ENCODE data around the gene CTSE. TPM values are rescaled to one million over a fixed set of nuclear protein-coding genes. Genes with fewer than 3 reads are reported as not detected.
A peak's percentile ranks its signal among the peaks of the same experiment; 100 is the strongest.
"Not testable (repeated sequence)": the region's sequence is repeated elsewhere in the genome, so short reads cannot be mapped to it uniquely, and the experiment has no call there.

The CTSE gene
- 105 TPM for total RNA-seq

DNA sequence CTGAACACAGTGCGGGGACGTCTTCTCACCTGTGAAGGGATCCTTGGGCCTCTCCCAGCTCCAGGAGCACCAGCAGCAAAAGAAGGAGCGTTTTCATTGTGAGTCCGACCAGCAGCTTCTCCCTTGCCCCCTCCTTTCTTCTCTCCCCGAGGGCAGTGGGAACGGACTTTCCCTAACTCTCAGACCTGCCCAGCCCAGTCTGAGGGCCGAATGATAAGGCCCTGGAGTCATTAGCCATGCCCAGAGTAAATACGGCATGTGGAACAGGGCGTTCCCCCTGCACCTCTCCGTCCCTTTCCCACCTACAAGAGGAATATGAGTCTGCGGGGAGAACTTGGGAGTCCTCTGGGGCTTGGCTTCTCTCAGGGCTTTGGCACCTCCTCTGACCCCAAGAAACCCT, at the start of gene CTSE:
Gene CTSE, minus strand, starts transcription at position 201 of the 400 bp plus-strand sequence. Its CDS starts 104 bp downstream, at position 97.
- no peak for DNase-seq (ENCODE audit: low spot score)

- no peak for DNase-seq (ENCODE audit: low spot score)
Observed at GRCh38 chr1:206070627-206071304, 47.1 kb upstream of the CTSE start.

DNA sequence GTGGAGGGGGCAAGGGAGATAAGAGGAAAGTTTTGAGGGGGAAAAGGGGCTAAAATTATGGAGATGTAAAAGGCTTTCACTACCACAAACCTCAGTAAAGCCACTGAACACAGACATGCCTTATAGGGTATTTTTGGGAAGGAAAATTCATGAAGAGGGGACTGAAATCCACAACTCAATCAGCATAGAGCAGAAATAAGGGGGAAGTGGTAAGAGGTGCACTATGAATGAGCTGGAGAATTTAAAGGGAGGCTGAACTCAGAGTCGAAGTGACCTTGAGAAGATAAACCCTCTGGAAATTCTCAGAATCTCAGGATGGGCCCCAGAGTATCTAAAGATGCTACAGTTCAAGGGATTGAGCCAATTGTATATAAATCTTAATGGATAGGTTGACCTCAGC, 44.6 kb upstream of the CTSE start:
- no peak for DNase-seq (ENCODE audit: low spot score)

DNA sequence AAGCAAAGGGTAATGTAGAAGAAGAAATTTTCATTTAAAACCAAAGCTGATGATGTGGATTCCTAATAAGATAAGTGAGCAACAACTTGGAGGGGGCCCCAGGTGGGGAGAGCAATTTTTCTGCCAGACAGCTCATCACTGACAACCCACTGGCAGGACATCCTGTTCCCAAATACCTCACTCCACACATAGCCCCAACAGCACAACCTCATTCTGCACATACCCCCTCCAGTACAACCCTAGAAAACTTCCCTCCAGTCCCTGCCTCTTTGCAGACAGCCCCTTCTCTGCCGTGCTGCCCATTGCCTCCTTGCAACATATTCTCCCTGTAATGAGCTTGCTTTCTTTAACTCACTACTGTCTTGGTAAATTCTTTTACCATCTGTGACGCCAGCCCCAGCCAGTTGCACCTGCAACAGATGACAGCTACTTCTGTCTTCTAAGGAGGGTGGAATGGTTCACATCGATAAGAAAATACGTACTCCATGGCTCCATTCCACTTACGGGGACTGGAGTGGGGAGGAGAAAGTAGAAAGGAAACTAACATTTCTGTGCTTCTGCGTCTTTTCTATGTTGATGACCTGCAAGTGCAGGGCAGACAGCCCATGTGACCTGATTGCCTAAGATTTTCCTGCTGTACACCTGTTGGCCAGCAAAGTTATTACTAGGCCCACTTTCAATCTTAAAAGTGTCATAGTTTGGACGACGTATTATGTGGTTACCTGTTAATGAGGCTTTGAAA, 44.0 kb upstream of the CTSE start:
- no peak for DNase-seq (ENCODE audit: low spot score)

DNA sequence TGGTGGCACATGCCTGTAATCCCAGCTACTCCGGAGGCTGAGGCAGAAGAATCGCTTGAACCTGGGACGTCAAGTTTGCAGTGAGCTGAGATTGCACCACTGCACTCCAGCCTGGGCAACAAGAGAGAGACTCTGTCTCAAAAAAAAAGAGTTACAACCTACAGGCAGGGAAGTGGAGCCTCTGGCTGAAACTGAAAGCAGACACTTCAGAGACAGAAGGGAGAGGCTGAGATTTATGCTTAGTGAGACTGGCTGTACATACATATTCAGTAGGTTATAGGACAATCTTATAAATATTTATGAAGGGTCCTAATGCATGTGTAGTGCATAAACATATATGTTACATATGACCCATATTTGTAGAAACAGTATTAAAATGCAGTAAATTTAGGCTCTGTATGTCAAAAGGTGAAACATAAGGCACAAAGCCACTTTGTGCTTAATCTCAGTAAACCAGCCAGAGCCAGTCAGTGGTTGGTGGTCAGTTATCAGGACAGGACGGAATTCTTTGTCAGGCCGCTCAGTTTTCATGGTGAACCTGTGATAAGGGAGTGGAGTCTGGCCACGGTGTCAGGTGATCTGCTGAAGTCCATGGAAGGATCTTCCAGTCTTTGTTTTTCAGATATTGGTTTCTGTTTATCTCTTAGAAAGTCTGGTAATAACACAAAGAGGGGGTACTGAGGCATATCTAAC, 42.9 kb upstream of the CTSE start:
- DNase-seq (ENCODE audit: low spot score), result no peak

DNA sequence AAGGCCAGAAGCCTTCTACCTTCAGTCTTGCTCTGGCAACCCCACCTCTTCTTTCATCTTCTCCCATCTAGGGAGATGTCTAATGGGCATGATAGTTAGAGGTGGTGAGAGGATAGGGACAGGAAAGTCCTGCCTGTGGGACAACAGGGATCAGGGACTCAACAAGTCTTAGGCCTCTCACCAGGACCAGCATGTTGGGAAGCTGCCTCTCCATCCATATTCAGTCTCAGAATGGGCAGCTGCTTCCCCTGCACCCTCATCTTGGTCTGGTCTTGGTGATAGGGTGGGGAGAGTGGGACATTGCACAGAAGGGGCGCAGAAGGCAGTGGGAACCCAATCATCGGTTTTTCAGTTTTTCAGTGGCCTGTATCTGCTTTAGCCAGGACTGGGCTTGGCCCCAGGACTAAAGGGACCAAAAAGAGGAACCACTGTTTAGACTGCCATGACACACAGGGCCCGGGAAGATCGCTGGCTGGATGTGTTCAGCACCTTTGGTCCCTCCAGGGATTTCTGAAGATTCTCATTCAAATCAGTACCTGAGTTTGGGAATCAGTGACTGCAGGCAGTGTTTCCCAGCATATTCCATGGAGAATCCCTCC, 42.0 kb upstream of the CTSE start:
- no peak for DNase-seq (ENCODE audit: low spot score)

GRCh38 chr1:206064501-206064900, 40.8 kb upstream of the CTSE start:
- DNase-seq (ENCODE audit: low spot score), result not testable (repeated sequence)

DNA sequence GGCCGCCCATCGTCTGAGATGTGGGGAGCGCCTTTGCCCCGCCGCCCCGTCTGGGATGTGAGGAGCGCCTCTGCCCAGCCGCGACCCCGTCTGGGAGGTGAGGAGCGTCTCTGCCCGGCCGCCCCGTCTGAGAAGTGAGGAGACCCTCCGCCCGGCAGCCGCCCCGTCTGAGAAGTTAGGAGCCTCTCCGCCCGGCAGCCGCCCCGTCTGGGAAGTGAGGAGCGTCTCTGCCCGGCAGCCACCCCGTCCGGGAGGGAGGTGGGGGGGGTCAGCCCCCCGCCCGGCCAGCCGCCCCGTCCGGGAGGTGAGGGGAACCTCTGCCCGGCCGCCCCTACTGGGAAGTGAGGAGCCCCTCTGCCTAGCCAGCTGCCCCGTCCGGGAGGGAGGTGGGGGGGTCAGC, 40.3 kb upstream of the CTSE start:
- not testable (repeated sequence) for DNase-seq (ENCODE audit: low spot score)

DNA sequence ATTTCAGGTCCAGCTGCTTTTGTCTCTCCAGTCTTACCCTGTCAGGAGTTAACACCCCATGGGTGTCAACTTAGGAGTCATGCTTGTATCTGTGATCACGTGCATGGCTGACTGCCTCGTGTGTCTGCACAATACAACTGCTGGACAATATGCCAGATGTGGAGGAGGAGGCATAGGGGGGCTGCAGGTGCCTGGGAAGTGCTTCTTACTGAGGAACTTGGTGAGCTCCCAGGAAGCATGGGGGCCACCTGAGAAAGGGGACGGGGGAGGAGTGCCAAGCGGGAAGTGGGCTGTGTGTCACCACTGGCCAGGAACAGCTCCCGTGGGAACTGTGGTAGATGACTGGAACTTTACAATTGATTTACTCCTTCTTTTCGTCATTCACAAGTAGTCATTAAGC, 38.8 kb upstream of the CTSE start:
- DNase-seq (ENCODE audit: low spot score), result no peak

DNA sequence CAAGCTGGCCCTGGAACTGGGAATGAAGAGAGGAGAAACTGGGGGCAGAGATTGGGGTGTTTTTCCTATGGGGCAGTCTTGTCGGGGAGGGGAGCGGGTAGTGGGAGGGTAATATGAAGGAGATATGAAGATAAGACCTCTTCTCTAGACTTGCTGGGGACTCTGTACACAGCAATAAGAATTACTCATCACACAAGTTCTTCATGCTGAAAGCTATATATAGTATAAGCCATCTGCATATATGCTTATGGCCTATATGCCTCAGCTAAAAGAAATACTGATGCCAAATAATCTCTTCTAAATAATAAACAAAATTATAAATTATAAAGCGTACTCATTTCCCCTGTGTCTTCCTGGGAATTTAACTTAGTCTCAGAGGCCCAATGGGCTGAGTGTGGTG, 37.1 kb upstream of the CTSE start:
- DNase-seq (ENCODE audit: low spot score), result no peak

GRCh38 chr1:206059355-206059915, 35.7 kb upstream of the CTSE start:
- no peak for DNase-seq (ENCODE audit: low spot score)

DNA sequence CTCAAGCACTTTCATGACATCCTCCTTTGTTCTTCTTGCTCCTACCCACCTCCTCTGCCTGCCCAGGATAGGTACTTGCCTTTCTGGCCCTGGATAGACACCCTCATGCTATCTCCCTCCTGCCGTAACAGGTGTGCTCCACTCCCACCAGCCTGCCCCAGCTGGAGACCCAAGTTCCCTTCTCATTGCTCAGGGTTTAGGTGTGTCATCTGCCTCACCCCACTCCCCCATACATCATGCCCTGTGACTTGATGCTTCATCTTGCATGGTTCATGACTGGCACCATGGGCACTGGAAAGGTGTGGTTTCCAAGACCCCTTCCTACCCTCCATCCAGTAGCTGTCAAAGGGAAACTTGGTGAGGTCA, 35.2 kb upstream of the CTSE start:
- DNase-seq (ENCODE audit: low spot score), result no peak

DNA sequence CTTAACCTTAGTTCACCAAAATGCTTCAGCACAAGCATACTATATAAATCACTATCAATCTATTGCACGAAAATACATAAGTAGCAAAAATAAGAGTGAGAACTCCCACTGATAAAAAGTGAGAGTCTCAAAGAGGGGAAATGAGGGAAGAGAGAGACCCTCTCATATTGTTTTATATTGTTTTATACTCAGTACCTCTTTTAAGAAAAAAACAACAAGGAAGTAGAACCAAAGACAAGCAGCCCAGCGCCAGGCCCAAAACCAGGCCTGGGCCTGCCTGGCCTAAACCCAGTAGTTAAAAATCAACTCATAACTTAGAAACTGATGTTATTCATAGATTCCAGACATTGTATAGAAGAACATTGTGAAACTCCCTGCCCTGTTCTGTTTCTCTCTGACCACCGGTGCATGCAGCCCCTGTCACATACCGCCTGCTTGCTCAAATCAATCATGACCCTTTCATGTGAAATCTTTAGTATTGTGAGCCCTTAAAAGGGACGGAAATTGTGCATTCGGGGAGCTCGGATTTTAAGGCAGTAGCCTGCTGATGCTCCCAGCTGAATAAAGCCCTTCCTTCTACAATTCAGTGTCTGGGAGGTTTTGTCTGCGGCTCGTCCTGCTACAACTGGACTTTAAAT, 34.7 kb upstream of the CTSE start:
- not testable (repeated sequence) for DNase-seq (ENCODE audit: low spot score)

GRCh38 chr1:206055639-206056323, 32.1 kb upstream of the CTSE start:
- not testable (repeated sequence) for DNase-seq (ENCODE audit: low spot score)

GRCh38 chr1:206055069-206055625, 31.5 kb upstream of the CTSE start:
- DNase-seq (ENCODE audit: low spot score), result not testable (repeated sequence)

- not testable (repeated sequence) for DNase-seq (ENCODE audit: low spot score)
Observed at GRCh38 chr1:206053616-206054015, 29.9 kb upstream of the CTSE start.

- DNase-seq (ENCODE audit: low spot score), result peak; percentile 17
Observed at GRCh38 chr1:206052919-206053610, 29.4 kb upstream of the CTSE start, which contains the start of gene RHEX. RHEX (plus strand) TSS chr1:206053173; CDS start chr1:206097829, 44,656 bp downstream.

GRCh38 chr1:206052231-206052865, 28.7 kb upstream of the CTSE start:
- DNase-seq (ENCODE audit: low spot score), result not testable (repeated sequence)

DNA sequence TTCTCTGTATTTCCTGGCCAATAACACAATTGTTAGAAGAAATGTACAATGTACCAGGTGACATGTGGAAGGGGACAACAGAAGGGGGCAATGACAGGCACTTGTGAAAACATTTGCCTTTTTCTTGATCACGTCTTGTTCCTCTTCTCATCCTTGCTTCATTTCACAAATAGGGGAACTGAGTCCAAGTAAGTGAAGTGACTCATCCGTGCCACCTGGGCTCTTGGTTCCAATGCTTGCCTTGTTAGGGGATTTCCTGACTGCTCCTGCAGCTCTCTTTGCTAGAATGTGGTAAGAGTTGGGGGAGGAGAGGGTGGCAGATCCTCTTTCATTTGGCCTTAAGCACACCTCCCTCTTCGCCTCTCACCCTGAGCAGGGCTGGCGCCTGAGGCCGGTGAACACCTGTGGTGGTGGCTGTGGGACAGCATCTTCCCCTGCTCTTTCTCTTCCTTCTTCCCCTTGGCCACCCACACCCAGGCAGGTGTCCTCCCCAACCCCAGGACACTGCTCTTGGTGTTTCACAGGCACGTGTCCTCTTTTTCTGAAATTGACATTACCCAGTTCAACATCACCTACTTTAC, 27.1 kb upstream of the CTSE start:
- no peak for DNase-seq (ENCODE audit: low spot score)
